ENCODE data around the gene IKBKG. TPM values are rescaled to one million over a fixed set of nuclear protein-coding genes. Genes with fewer than 3 reads are reported as not detected.

IKBKG gene
- total RNA-seq, 1 donor from 2014 or later, result 10.3 TPM

- TF ChIP-seq CTCF (IDR thresholded peaks at IDR 0.05; ENCODE audit: insufficient read depth, low read length, severe bottlenecking), result no peak
- DNase-seq (ENCODE audit: low read depth), result peak; percentile 81
- Histone ChIP-seq H3K36me3 (ENCODE audit: control insufficient read depth, insufficient read depth, low read length) (peaks cover 2% of the 10 kb centered on the region), H3K27me3 (ENCODE audit: control insufficient read depth, insufficient read depth, low read length) (no peaks in the 10 kb centered on the region), H3K4me3 (ENCODE audit: low read depth, low read length) (no peak overlapping the region)
- no peak for FAIRE-seq
Observed at GRCh38 chrX:154540897-154541535, 6.4 kb upstream of the IKBKG start.

GRCh38 chrX:154541589-154541895, 5.9 kb upstream of the IKBKG start:
- TF ChIP-seq CTCF (IDR thresholded peaks at IDR 0.05; ENCODE audit: insufficient read depth, low read length, severe bottlenecking), result no peak
- no peak for FAIRE-seq
- no peak overlapping the region for H3K4me3 ChIP-seq (ENCODE audit: low read depth, low read length)

GRCh38 chrX:154541896-154542722, 5.3 kb upstream of the IKBKG start:
- Histone ChIP-seq H3K36me3 (ENCODE audit: control insufficient read depth, insufficient read depth, low read length) (peaks cover 2% of the 10 kb centered on the region), H3K27me3 (ENCODE audit: control insufficient read depth, insufficient read depth, low read length) (no peaks in the 10 kb centered on the region), H3K4me3 (ENCODE audit: low read depth, low read length) (no peak overlapping the region)
- peak; percentile 80 for DNase-seq (ENCODE audit: low read depth)
- no peak for FAIRE-seq
- TF ChIP-seq CTCF (IDR thresholded peaks at IDR 0.05; ENCODE audit: insufficient read depth, low read length, severe bottlenecking), result no peak

More at GRCh38 chrX:154541589-154541895, 5.9 kb upstream of the IKBKG start:
- Histone ChIP-seq H3K36me3 (ENCODE audit: control insufficient read depth, insufficient read depth, low read length) (peaks cover 2% of the 10 kb centered on the region), H3K27me3 (ENCODE audit: control insufficient read depth, insufficient read depth, low read length) (no peaks in the 10 kb centered on the region)
- DNase-seq (ENCODE audit: low read depth), result no peak

- TF ChIP-seq CTCF (IDR thresholded peaks at IDR 0.05; ENCODE audit: insufficient read depth, low read length, severe bottlenecking), result no peak
- H3K4me3 ChIP-seq (ENCODE audit: low read depth, low read length), result no peak overlapping the region
- DNase-seq (ENCODE audit: low read depth), result no peak
- H3K36me3 ChIP-seq (ENCODE audit: control insufficient read depth, insufficient read depth, low read length), result peaks cover 2% of the 10 kb centered on the region
- H3K27me3 ChIP-seq (ENCODE audit: control insufficient read depth, insufficient read depth, low read length), result no peaks in the 10 kb centered on the region
- FAIRE-seq, result no peak
Observed at GRCh38 chrX:154542723-154543424, 4.5 kb upstream of the IKBKG start.

GRCh38 chrX:154545673-154546274, 1.6 kb upstream of the IKBKG start:
- FAIRE-seq, result no peak
- no peak for TF ChIP-seq CTCF (IDR thresholded peaks at IDR 0.05; ENCODE audit: insufficient read depth, low read length, severe bottlenecking)

More at GRCh38 chrX:154545673-154546274, 1.6 kb upstream of the IKBKG start:
- peak overlapping the region; percentile 64 for H3K4me3 ChIP-seq (ENCODE audit: low read depth, low read length)
- no peaks in the 10 kb centered on the region for H3K27me3 ChIP-seq (ENCODE audit: control insufficient read depth, insufficient read depth, low read length)
- no peak for DNase-seq (ENCODE audit: low read depth)
- H3K36me3 ChIP-seq (ENCODE audit: control insufficient read depth, insufficient read depth, low read length), result peaks cover 2% of the 10 kb centered on the region

All from bronchial epithelial cell (primary cell).